SH-SY5Y (cell line): Measurements from ENCODE around the gene GCN1.

Source experiments
- GATA2 ChIP-seq: IDR thresholded peaks from 2 replicates; pipeline ENCODE4 v1.6.1; 2011; ENCODE audit warnings: mild to moderate bottlenecking, low read depth, low read length
- GATA3 ChIP-seq: IDR thresholded peaks from 2 replicates; pipeline ENCODE4 v1.6.1; 2011; ENCODE audit warnings: low read depth, mild to moderate bottlenecking, low read length, moderate library complexity

DNA sequence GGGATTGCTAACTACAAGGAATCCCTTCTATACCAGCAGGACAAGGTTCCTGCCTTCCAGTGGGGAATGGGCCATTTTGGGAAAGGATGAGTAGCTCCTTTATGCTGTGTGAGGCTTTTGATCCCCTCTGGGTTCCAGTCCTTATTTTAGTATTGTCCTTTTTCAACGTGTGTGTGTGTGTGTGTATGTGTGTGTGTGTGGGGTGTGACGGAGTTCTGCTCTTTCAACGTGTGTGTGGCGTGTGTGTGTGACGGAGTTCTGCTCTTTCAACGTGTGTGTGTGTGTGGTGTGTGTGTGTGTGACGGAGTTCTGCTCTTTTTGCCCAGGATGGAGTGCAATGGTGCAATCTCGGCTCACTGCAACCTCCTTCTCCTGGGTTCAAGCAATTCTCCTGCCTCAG lies 105.4 kb downstream of the GCN1 start:
- TF ChIP-seq GATA2 (no peak), GATA3 (no peak)
